ENCODE results near the gene FASTKD3. TPM values are rescaled to one million over a fixed set of nuclear protein-coding genes. Genes with fewer than 3 reads are reported as not detected.

FASTKD3 gene
- total and polyA plus RNA-seq, 2 of the 4 experiments (the other 2 are of a cell fraction), result 8.4 to 12.7 TPM

DNA sequence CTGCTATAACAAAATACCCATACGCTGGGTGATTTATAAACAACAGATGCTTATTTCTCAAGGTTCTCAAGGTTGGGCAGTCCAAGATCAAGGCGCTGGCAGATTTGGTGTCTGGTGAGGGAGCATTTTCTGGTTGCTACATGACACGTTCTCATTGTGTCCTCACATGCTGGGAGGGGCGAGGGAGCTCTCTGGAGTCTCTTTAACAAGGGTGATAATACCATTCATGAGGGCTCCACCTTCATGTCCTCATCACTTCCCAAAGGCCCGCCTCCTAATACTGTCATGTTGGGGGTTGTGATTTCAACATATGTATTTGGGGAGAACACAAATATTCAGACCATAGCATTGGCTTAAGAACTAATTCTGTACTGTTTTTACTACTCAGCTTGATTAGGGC is 22.5 kb downstream of the FASTKD3 start:
- Histone ChIP-seq H4K20me1 (ENCODE audit: insufficient read depth, low read length) (no peaks in the 10 kb centered on the region), H3K23ac (ENCODE audit: low read depth, low read length) (no peak overlapping the region), H3K4me2 (ENCODE audit: low read depth, low read length) (no peak overlapping the region), H3K27me3 (ENCODE audit: control insufficient read depth, insufficient read depth, low read length) (peaks cover 33% of the 10 kb centered on the region), H2BK20ac (ENCODE audit: low read depth, low read length) (no peak overlapping the region), H4K91ac (ENCODE audit: insufficient read depth, low read depth, low read length) (no peak overlapping the region), H3K14ac (replicated peaks; ENCODE audit: low read depth, low read length) (no peak overlapping the region), H3K9me1 (ENCODE audit: insufficient read depth, low read length) (no peaks in the 10 kb centered on the region), H3K4me1 (ENCODE audit: control insufficient read depth, insufficient read depth, low read length) (no peaks in the 10 kb centered on the region), H2BK15ac (ENCODE audit: low read depth, low read length) (no peak overlapping the region), H3K9me3 (ENCODE audit: control insufficient read depth, insufficient read depth, low read length) (peaks cover 2% of the 10 kb centered on the region; the same call in 1 of the 2 replicates), H3K4me3 (ENCODE audit: insufficient read depth, low read depth, low read length) (no peak overlapping the region), H3K9ac (ENCODE audit: low read depth, low read length) (no peak overlapping the region), H2BK5ac (ENCODE audit: low read depth, low read length, poor library complexity, severe bottlenecking) (no peak overlapping the region), H3K36me3 (ENCODE audit: control insufficient read depth, insufficient read depth, low read length) (no peaks in the 10 kb centered on the region), H2BK120ac (ENCODE audit: low read depth, low read length) (no peak overlapping the region), H4K5ac (ENCODE audit: low read depth, low read length) (no peak overlapping the region), H3K79me1 (ENCODE audit: low read depth in 1 of 2, low read length in 2 of 2) (no peaks in the 10 kb centered on the region), H4K8ac (ENCODE audit: low read depth in 2 of 2, low read length in 2 of 2) (no peak overlapping the region), H3K4ac (ENCODE audit: low read depth, low read length) (no peak overlapping the region), H3K27ac (ENCODE audit: insufficient read depth, low read length) (no peak overlapping the region), H3K56ac (ENCODE audit: extremely low read depth, insufficient read depth, low read length) (no peak overlapping the region), H2AFZ (replicated peaks; ENCODE audit: low read length, poor library complexity) (no peak overlapping the region), H2AK5ac (ENCODE audit: low read depth, low read length) (no peak overlapping the region), H2AK9ac (replicated peaks; ENCODE audit: low read depth, low read length, poor library complexity) (no peak overlapping the region), H3K18ac (ENCODE audit: low read depth, low read length) (no peak overlapping the region)
- TF ChIP-seq, protein P1, sequence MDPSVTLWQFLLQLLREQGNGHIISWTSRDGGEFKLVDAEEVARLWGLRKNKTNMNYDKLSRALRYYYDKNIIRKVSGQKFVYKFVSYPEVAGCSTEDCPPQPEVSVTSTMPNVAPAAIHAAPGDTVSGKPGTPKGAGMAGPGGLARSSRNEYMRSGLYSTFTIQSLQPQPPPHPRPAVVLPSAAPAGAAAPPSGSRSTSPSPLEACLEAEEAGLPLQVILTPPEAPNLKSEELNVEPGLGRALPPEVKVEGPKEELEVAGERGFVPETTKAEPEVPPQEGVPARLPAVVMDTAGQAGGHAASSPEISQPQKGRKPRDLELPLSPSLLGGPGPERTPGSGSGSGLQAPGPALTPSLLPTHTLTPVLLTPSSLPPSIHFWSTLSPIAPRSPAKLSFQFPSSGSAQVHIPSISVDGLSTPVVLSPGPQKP (IDR thresholded peaks at IDR 0.05; ENCODE audit: borderline replicate concordance, low read depth, low read length), result no peak
- TF ChIP-seq RFX5 (IDR thresholded peaks at IDR 0.05; ENCODE audit: low read depth, low read length), result no peak
- no peak for TF ChIP-seq MAFK (IDR thresholded peaks at IDR 0.05; ENCODE audit: low read depth, low read length)
- TF ChIP-seq RAD21 (IDR thresholded peaks at IDR 0.05; ENCODE audit: low read length), result no peak
- no peak for TF ChIP-seq POLR2A (IDR thresholded peaks at IDR 0.05; ENCODE audit: low read depth, low read length)
- no peak for TF ChIP-seq CEBPB (IDR thresholded peaks at IDR 0.05; ENCODE audit: low read depth, low read length)
- CTCF ChIA-PET, result no interaction called here
- intact Hi-C loops (cut with micrococcal nuclease), result no loop called here
- no peak for DNase-seq
- no TSS peak for BruUV-seq (replicated peaks)
- dilution Hi-C loops (cut with HindIII; ENCODE audit: low sequenced_read_pairs, unreplicated experiment), result no loop called here
- WGBS, 2 experiments (ENCODE audit: extremely low coverage in 2 of 2, insufficient read length in 1 of 2), result no CpG with 5 or more reads among the region's 5 CpGs
- in situ Hi-C loops (cut with MboI; ENCODE audit: low sequenced_read_pairs), result no loop called here
- no peak for ATAC-seq (ENCODE audit: low read depth)
- POLR2A ChIA-PET (ENCODE audit: unreplicated experiment), result no interaction called here

Data from IMR-90 (cell line).